Heart left ventricle (tissue), 16 donors: ENCODE data around the gene TSPAN31. TPM values are rescaled to one million over a fixed set of nuclear protein-coding genes. Genes with fewer than 3 reads are reported as not detected.

Source experiments
- ATAC-seq, 4 donors: fragments of 200-7000 bp; cut with Tn5 transposase; one replicate each; pipeline ENCODE4 v1.9.1; 2020 to 2022; ENCODE audit warnings: moderate library complexity in 4 of 4, mild to moderate bottlenecking in 3 of 4, moderate number of reproducible peaks in 1 of 4
- DNase-seq, 5 donors: peaks; one replicate each; pipeline ENCODE4 v3.0.0-alpha.2; 2020
- H3K27ac ChIP-seq, 12 donors: fragments of 200-600 bp; sonication (generic) in 4 of 12; one replicate each; pipeline versions ENCODE4 v1.5.0 to v1.8.0; 2016 to 2022; ENCODE audit warnings: mild to moderate bottlenecking in 2 of 12
- H3K27me3 ChIP-seq, 9 donors: fragments of 200-600 bp; sonication (generic) in 2 of 9; one replicate each; pipeline versions ENCODE4 v1.5.1 to v1.8.0; 2016 to 2022; ENCODE audit warnings: mild to moderate bottlenecking in 3 of 9
- H3K36me3 ChIP-seq, 9 donors: fragments of 200-600 bp; sonication (generic) in 2 of 9; one replicate each; pipeline versions ENCODE4 v1.5.0 to v1.8.0; 2018 to 2022; ENCODE audit warnings: mild to moderate bottlenecking in 2 of 9
- H3K4me1 ChIP-seq, 12 donors: fragments of 200-600 bp; sonication (generic) in 4 of 12; one replicate each; pipeline versions ENCODE4 v1.5.0 to v1.8.0; 2016 to 2022; ENCODE audit warnings: mild to moderate bottlenecking in 3 of 12
- H3K4me3 ChIP-seq, 12 donors: fragments of 200-600 bp; sonication (generic) in 4 of 12; one replicate each; pipeline versions ENCODE4 v1.5.0 to v1.8.0; 2017 to 2022; ENCODE audit warnings: mild to moderate bottlenecking in 9 of 12, moderate library complexity in 4 of 12
- H3K9me3 ChIP-seq, 12 donors: fragments of 200-600 bp; sonication (generic) in 4 of 12; one replicate each; pipeline versions ENCODE4 v1.5.0 to v1.8.0; 2016 to 2022; ENCODE audit warnings: mild to moderate bottlenecking in 1 of 12
- CTCF ChIP-seq, 12 donors: fragments of 200-600 bp; sonication (generic) in 4 of 12; IDR thresholded peaks; one replicate each; pipeline versions ENCODE4 v1.5.0 to v1.8.0; 2018 to 2022; ENCODE audit warnings: antibody characterized with exemption in 12 of 12, mild to moderate bottlenecking in 5 of 12
- POLR2A ChIP-seq, 2 donors: fragments of 450-650 bp; IDR thresholded peaks; one replicate each; pipeline ENCODE4 v1.6.1; 2017; ENCODE audit warnings: antibody characterized with exemption in 2 of 2, mild to moderate bottlenecking in 2 of 2, moderate library complexity in 2 of 2
- whole genome bisulfite sequencing, 4 donors: extraction: QIAGEN DNeasy Blood & Tissue Kit in 2 of 4; methylation state at CpG; one replicate each; pipeline versions ENCODE4 v1.1.5 to v1.1.7; 2013 to 2018; 5-methylcytosine and 5-hydroxymethylcytosine counted together
- intact Hi-C, 10 donors: fragments of 100-400 bp; cut with DNase I; formaldehyde crosslinking; loops; one replicate each; pipeline versions ENCODE4 v1.11.1 to v1.14.2; 2022
- polyA plus RNA-seq, 2 donors: library from polyadenylated mRNA; stranded (reverse); fragments of 200-250 nt; gene quantifications; one replicate each; pipeline ENCODE4 v1.2.3, GENCODE V29; 2013
- total RNA-seq, 9 donors: library from RNA; depleted of rRNA in 2 of 9; stranded (reverse); fragments of >200 nt in 2 of 9; fragmentation: NEBNext Ultra II Directional in 3 of 9; extraction: Animal tissue kit (Norgen Biotek cat#: 25700) in 3 of 9; gene quantifications; one replicate each; pipeline versions ENCODE4 v1.1.0 to v1.2.4, GENCODE V29; 2016 to 2023
- donor health status: ischemic (EF 13 %, LVEDD 7.1; RV severe dilation, severe dysfunction).
- donor health status: healthy with polysubstance abuse.
- donor health status: DM: no; HTN: yes; CAD: no.
- donor health status: DM: no; HTN: no; CAD: no.
- donor health status: ischemic (EF 25% LVEDD 6.9; RV normal size, moderate dysfunction).
- donor health status: ischemic (EF 25% LVEDD 5.7; RV mildly dilated, moderate dysfunction).
- donor health status: healthy.
- donor health status: DM: yes; HTN: yes; CAD: no.
- donor health status: ischemic (EF 35%, LVEDD 5.7; RV mildly dilated, moderate dysfunction).
- donor health status: nonischemic (EF 11% LVEDD 7.7; RV severe dilation, severe dysfunction).
- donor health status: DM: yes; HTN: yes; CAD: no.
- donor health status: PGD.
- donor health status: ischemic (EF 29% LVEDD 5.4; RV normal size, mild dysfunction).
- donor health status: nonischemic (EF 23%, LVEDD 6.1; RV moderate dilation, normal function).

TSPAN31 gene
- total and polyA plus RNA-seq, 11 donors, result 27.2 to 59.3 (median 31.4) TPM

DNA sequence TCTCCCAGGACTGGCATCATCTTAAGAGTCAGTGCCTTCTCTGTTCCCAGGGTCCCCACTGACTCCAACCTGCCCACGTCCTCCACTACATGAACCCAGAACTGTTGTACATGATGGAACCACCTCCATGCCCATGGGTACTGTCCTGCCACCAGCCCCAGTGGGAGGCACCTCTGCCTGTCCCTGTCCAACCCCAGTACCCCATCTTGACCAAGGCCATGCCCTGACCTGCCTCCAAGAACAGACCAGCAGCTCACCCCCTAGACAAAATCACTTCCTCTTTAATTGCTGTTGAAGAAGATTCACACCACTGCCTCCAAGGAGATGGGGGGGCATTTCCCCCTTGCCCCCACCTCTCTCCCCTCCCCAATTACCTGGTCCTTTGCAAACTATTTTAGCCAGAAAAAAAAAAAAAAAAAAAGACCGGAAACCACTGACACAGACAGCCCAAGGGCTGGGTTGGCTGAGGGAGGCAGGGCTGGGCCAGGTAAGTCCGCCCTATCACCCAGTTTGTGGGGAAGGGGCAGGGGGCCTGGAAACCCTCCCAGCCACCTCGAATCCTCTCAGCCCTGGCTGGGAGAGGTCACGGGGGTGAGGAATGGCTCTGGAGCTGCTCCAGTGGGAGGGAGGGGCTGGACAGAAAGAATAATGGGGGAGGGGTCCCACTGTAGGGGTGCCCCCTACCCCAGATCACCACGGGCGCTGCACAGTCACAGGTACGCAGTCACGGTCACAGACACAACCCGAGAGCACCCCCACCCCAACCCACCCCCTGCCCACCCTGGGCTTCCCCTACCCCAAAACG is 19.7 kb upstream of the TSPAN31 start:
- H3K36me3 ChIP-seq, result peaks cover 0 to 51% (median 18%) of the 10 kb centered on the region in 9 donors
- H3K9me3 ChIP-seq, result no peaks in the 10 kb centered on the region
- TF ChIP-seq CTCF (IDR thresholded peaks at IDR 0.05), result no peak
- TF ChIP-seq POLR2A (IDR thresholded peaks at IDR 0.05), result no peak
- 54 to 64% (median 59%) methylated on average over 7 to 11 of the region's 11 CpGs for WGBS, 4 donors
- no peak for ATAC-seq
- intact Hi-C loops, result no loop called here
- no peak overlapping the region for H3K27ac ChIP-seq
- no peak overlapping the region for H3K4me3 ChIP-seq
- H3K4me1 ChIP-seq, result peaks cover 0 to 29% (median 9%) of the 10 kb centered on the region in 12 donors
- H3K27me3 ChIP-seq, result peaks cover 0 to 20% (median 0%) of the 10 kb centered on the region in 9 donors
- DNase-seq, result peak in 2 of 5 donors; percentile 7 to 16

GRCh38 chr12:57725851-57726150 is 19.0 kb upstream of the TSPAN31 start:
- ATAC-seq (no peak), DNase-seq (no peak)
- WGBS, 4 donors, result 11 to 26% (median 25%) methylated on average over 8 to 10 of the region's 10 CpGs
- H3K9me3 ChIP-seq, result no peaks in the 10 kb centered on the region
- TF ChIP-seq CTCF (IDR thresholded peaks at IDR 0.05) (no peak), POLR2A (IDR thresholded peaks at IDR 0.05) (no peak)
- H3K27ac ChIP-seq, result peak overlapping the region in 9 of 12 donors; percentile 60 to 76 (median 70)
- intact Hi-C loops, result no loop called here
- H3K36me3 ChIP-seq, result peaks cover 0 to 49% (median 12%) of the 10 kb centered on the region in 9 donors
- peak overlapping the region in 11 of 12 donors; percentile 29 to 71 (median 63) for H3K4me3 ChIP-seq
- peaks cover 0 to 29% (median 9%) of the 10 kb centered on the region in 12 donors for H3K4me1 ChIP-seq
- H3K27me3 ChIP-seq, result peaks cover 0 to 20% (median 0%) of the 10 kb centered on the region in 9 donors

DNA sequence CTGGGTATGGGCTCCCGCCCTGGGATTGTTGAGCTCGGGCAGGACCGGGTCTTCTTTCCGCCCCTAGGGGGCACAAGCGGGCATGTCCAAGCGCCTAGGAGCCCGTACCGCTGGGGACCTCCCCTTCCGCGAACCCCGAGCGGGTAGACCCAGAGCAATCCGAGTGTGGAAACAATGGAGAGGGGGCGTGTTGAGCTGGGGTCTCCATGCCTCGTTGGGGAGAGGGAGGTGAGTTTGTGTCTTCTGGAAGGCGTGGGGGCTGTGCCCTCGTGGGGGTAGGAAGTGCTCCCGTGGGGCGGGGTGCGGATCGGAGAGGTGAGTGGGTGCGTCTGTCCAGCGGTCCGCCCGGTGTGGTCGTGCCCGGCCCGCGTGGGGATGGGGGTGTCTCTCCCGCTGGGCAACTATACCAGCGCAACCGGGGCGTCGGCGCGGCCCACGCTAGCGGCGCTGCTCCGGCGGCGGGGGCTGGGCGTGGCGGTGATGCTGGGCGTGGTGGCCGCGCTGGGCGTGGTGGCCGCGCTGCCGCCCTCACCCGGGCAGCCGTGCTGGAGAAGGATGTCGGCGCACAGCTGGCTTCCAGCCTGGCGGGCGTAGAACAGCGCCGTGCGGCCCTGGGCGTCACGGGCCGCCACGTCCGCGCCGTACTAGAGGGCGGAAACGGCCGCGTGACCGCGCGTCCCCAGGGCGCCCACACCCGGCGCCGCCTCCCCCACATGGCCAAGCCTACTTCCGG is 18.5 kb upstream of the TSPAN31 start:
- intact Hi-C loops, result no loop called here
- ATAC-seq (peak; percentile 48 to 82 (median 78)), DNase-seq (peak; percentile 75 to 85 (median 80))
- Histone ChIP-seq H3K4me3 (peak overlapping the region; percentile 29 to 71 (median 62)), H3K36me3 (peaks cover 0 to 49% (median 6%) of the 10 kb centered on the region in 9 donors), H3K4me1 (peaks cover 0 to 29% (median 9%) of the 10 kb centered on the region in 12 donors), H3K27ac (peak overlapping the region; percentile 7 to 76 (median 66)), H3K27me3 (peaks cover 0 to 20% (median 0%) of the 10 kb centered on the region in 9 donors), H3K9me3 (no peaks in the 10 kb centered on the region)
- peak; percentile 53 to 80 (median 66) for TF ChIP-seq CTCF (IDR thresholded peaks at IDR 0.05)
- TF ChIP-seq POLR2A (IDR thresholded peaks at IDR 0.05), result no peak
- WGBS, 4 donors, result 5 to 27% (median 17%) methylated on average over 27 to 79 of the region's 79 CpGs
